Stimulated activated CD4-positive, alpha-beta T cell treated with anti-CD3 and anti-CD28 coated beads, Interleukin-4, amount 100 ng/mL, for 1 hour (primary cell): ENCODE data around the gene USH2A.
"Not testable (repeated sequence)": the region's sequence is repeated elsewhere in the genome, so short reads cannot be mapped to it uniquely, and the experiment has no call there.

Source experiments
- DNase-seq: peaks from one replicate; pipeline ENCODE4 v3.0.0-alpha.2; 2020

Gene USH2A

GRCh38 chr1:216186141-216186540, 237.1 kb downstream of the USH2A start:
- no peak for DNase-seq

GRCh38 chr1:216184126-216184680, 239.0 kb downstream of the USH2A start:
- DNase-seq, result no peak

- DNase-seq, result no peak
Observed at GRCh38 chr1:216183454-216183853, 239.8 kb downstream of the USH2A start.

- DNase-seq, result no peak
Observed at GRCh38 chr1:216183007-216183406, 240.2 kb downstream of the USH2A start.

- DNase-seq, result no peak
Observed at GRCh38 chr1:216181590-216181989, 241.7 kb downstream of the USH2A start.

GRCh38 chr1:216178281-216178680, 245.0 kb downstream of the USH2A start:
- no peak for DNase-seq

- DNase-seq, result no peak
Observed at GRCh38 chr1:216176970-216177369, 246.3 kb downstream of the USH2A start.

GRCh38 chr1:216175714-216176113, 247.5 kb downstream of the USH2A start:
- no peak for DNase-seq

- no peak for DNase-seq
Observed at GRCh38 chr1:216173376-216173995, 249.8 kb downstream of the USH2A start.

- DNase-seq, result no peak
Observed at GRCh38 chr1:216169351-216169750, 253.9 kb downstream of the USH2A start.

GRCh38 chr1:216168546-216168945, 254.7 kb downstream of the USH2A start:
- no peak for DNase-seq

GRCh38 chr1:216154063-216154462, 269.2 kb downstream of the USH2A start:
- no peak for DNase-seq

- DNase-seq, result no peak
Observed at GRCh38 chr1:216153130-216153529, 270.1 kb downstream of the USH2A start.

- DNase-seq, result not testable (repeated sequence)
Observed at GRCh38 chr1:216145451-216146018, 277.7 kb downstream of the USH2A start.

GRCh38 chr1:216144661-216145450, 278.4 kb downstream of the USH2A start:
- no peak for DNase-seq

GRCh38 chr1:216142921-216143320, 280.3 kb downstream of the USH2A start:
- no peak for DNase-seq

GRCh38 chr1:216140730-216141524, 282.3 kb downstream of the USH2A start:
- no peak for DNase-seq

GRCh38 chr1:216124192-216124781, 299.0 kb downstream of the USH2A start:
- no peak for DNase-seq

- no peak for DNase-seq
Observed at GRCh38 chr1:216123446-216124191, 299.6 kb downstream of the USH2A start.

- no peak for DNase-seq
Observed at GRCh38 chr1:216119600-216119999, 303.6 kb downstream of the USH2A start.

- DNase-seq, result no peak
Observed at GRCh38 chr1:216114180-216114579, 309.1 kb downstream of the USH2A start.

- no peak for DNase-seq
Observed at GRCh38 chr1:216113181-216113580, 310.1 kb downstream of the USH2A start.
